H9 (cell line): ENCODE data around the gene MYOM3. TPM values are rescaled to one million over a fixed set of nuclear protein-coding genes. Genes with fewer than 3 reads are reported as not detected.

Source experiments
- DNase-seq: peaks from one replicate; pipeline ENCODE4 v3.0.0-alpha.2; 2017
- H2AFZ ChIP-seq: one replicate; pipeline ENCODE4 v1.6.1; 2013; ENCODE audit warnings: mild to moderate bottlenecking, low read length, control low read depth, moderate library complexity
- H2AK5ac ChIP-seq: 2 replicates; pipeline ENCODE4 v1.6.1; 2013; ENCODE audit warnings: low read length, control low read depth, mixed read lengths; ENCODE audit not compliant: insufficient read length
- H2BK120ac ChIP-seq: one replicate; pipeline ENCODE4 v1.6.1; 2013; ENCODE audit warnings: low read depth, mild to moderate bottlenecking, low read length, control low read depth, inconsistent platforms; ENCODE audit not compliant: poor library complexity, severe bottlenecking
- H2BK12ac ChIP-seq: 2 replicates; pipeline ENCODE4 v1.6.1; 2013; ENCODE audit warnings: low read length, control low read depth, mixed read lengths, low read depth; ENCODE audit not compliant: insufficient read length
- H2BK15ac ChIP-seq: 2 replicates; pipeline ENCODE4 v1.6.1; 2013; ENCODE audit warnings: low read depth, low read length, control low read depth
- H2BK20ac ChIP-seq: one replicate; pipeline ENCODE4 v1.6.1; 2013; ENCODE audit warnings: low read depth, mild to moderate bottlenecking, low read length, control low read depth, inconsistent platforms; ENCODE audit not compliant: poor library complexity, severe bottlenecking
- H2BK5ac ChIP-seq: 2 replicates; pipeline ENCODE4 v1.6.1; 2013; ENCODE audit warnings: low read length, control low read depth, mixed read lengths; ENCODE audit not compliant: insufficient read length
- H3K14ac ChIP-seq: 2 replicates; pipeline ENCODE4 v1.6.1; 2013; ENCODE audit warnings: low read length, control low read depth; ENCODE audit not compliant: insufficient read depth
- H3K18ac ChIP-seq: 2 replicates; pipeline ENCODE4 v1.6.1; 2013; ENCODE audit warnings: low read depth, mild to moderate bottlenecking, mixed read lengths, low read length, control low read depth; ENCODE audit not compliant: insufficient read length
- H3K23ac ChIP-seq: 2 replicates; pipeline ENCODE4 v1.6.1; 2013; ENCODE audit warnings: low read length, control low read depth, mixed read lengths, low read depth; ENCODE audit not compliant: insufficient read length
- H3K23me2 ChIP-seq: 2 replicates; pipeline ENCODE4 v1.6.1; 2013; ENCODE audit warnings: low read depth, mild to moderate bottlenecking, mixed read lengths, low read length, control low read depth; ENCODE audit not compliant: insufficient read length, poor library complexity, severe bottlenecking
- H3K27ac ChIP-seq: 2 replicates; pipeline ENCODE4 v1.5.1; 2013; ENCODE audit warnings: low read length, control low read depth, mixed read lengths, low read depth; ENCODE audit not compliant: insufficient read length
- H3K27me3 ChIP-seq: 2 replicates; pipeline ENCODE4 v1.6.1; 2013; ENCODE audit warnings: low read length, control low read depth, inconsistent platforms; ENCODE audit not compliant: insufficient read depth
- H3K4ac ChIP-seq: 2 replicates; pipeline ENCODE4 v1.6.1; 2013; ENCODE audit warnings: low read depth, mild to moderate bottlenecking, control low read depth, inconsistent platforms, low read length, moderate library complexity
- H3K4me1 ChIP-seq: 2 replicates; pipeline ENCODE4 v1.6.1; 2013; ENCODE audit warnings: low read length, control low read depth, inconsistent platforms; ENCODE audit not compliant: insufficient read depth
- H3K4me2 ChIP-seq: 2 replicates; pipeline ENCODE4 v1.6.1; 2013; ENCODE audit warnings: low read length, control low read depth, mixed read lengths; ENCODE audit not compliant: insufficient read length, insufficient read depth
- H3K56ac ChIP-seq: 2 replicates; pipeline ENCODE4 v1.6.1; 2013; ENCODE audit warnings: low read depth, mild to moderate bottlenecking, mixed read lengths, low read length, control low read depth; ENCODE audit not compliant: insufficient read length
- H3K79me1 ChIP-seq: 2 replicates; pipeline ENCODE4 v1.6.1; 2013; ENCODE audit warnings: low read depth, mild to moderate bottlenecking, moderate library complexity, low read length, control low read depth, inconsistent platforms; ENCODE audit not compliant: insufficient read depth, poor library complexity, severe bottlenecking
- H3K79me2 ChIP-seq: 2 replicates; pipeline ENCODE4 v1.6.1; 2013; ENCODE audit warnings: low read length, control low read depth, inconsistent platforms; ENCODE audit not compliant: insufficient read depth
- H3K9ac ChIP-seq: 2 replicates; pipeline ENCODE4 v1.6.1; 2013; ENCODE audit warnings: low read length, control low read depth, mixed read lengths; ENCODE audit not compliant: insufficient read length; ENCODE audit errors: extremely low read depth
- H3K9me3 ChIP-seq: one replicate; pipeline ENCODE4 v1.6.1; 2013; ENCODE audit warnings: low read depth, low read length, inconsistent platforms; ENCODE audit not compliant: control insufficient read depth
- H3T11ph ChIP-seq: one replicate; pipeline ENCODE4 v1.6.1; 2013; ENCODE audit warnings: mild to moderate bottlenecking, low read length, control low read depth, inconsistent platforms
- H4K20me1 ChIP-seq: one replicate; pipeline ENCODE4 v1.6.1; 2013; ENCODE audit not compliant: control insufficient read depth, insufficient read length, insufficient read depth
- H4K5ac ChIP-seq: 2 replicates; pipeline ENCODE4 v1.6.1; 2013; ENCODE audit warnings: low read depth, mild to moderate bottlenecking, mixed read lengths, low read length, control low read depth; ENCODE audit not compliant: insufficient read length
- H4K8ac ChIP-seq: replicated peaks from 2 replicates; pipeline ENCODE4 v1.6.1; 2013; ENCODE audit warnings: low read length, control low read depth, mixed read lengths, low read depth; ENCODE audit not compliant: insufficient read length
- H4K91ac ChIP-seq: 2 replicates; pipeline ENCODE4 v1.6.1; 2013; ENCODE audit warnings: low read depth, mild to moderate bottlenecking, moderate library complexity, mixed read lengths, low read length, control low read depth; ENCODE audit not compliant: insufficient read length
- H3K27ac Mint-ChIP-seq, 3 experiments: 2 replicates in 2 of 3; 3 replicates in 1 of 3; pipeline ENCODE4 v1.8.0; 2020 to 2021; ENCODE audit warnings: mixed read lengths in 3 of 3, mild to moderate bottlenecking in 1 of 3, moderate library complexity in 1 of 3
- H3K27me3 Mint-ChIP-seq: 2 replicates; pipeline ENCODE4 v1.8.0; 2021; ENCODE audit warnings: low read depth, mild to moderate bottlenecking, moderate library complexity, mixed read lengths
- H3K36me3 Mint-ChIP-seq, 3 experiments: 2 replicates in 2 of 3; 3 replicates in 1 of 3; pipeline ENCODE4 v1.8.0; 2020 to 2021; ENCODE audit warnings: low read depth in 3 of 3, mixed read lengths in 3 of 3; ENCODE audit not compliant: insufficient read depth in 1 of 3
- H3K4me1 Mint-ChIP-seq, 2 experiments: 2 replicates each; pipeline ENCODE4 v1.8.0; 2020; ENCODE audit warnings: mixed read lengths in 2 of 2
- H3K4me3 Mint-ChIP-seq, 2 experiments: 2 replicates in 1 of 2; 3 replicates in 1 of 2; pipeline ENCODE4 v1.8.0; 2020 to 2021; ENCODE audit warnings: mild to moderate bottlenecking in 2 of 2, mixed read lengths in 2 of 2, moderate library complexity in 1 of 2
- H3K9me3 Mint-ChIP-seq, 2 experiments: 2 replicates in 1 of 2; 3 replicates in 1 of 2; pipeline ENCODE4 v1.8.0; 2020; ENCODE audit warnings: mild to moderate bottlenecking in 2 of 2, mixed read lengths in 2 of 2, moderate library complexity in 1 of 2
- CTCF ChIP-seq: fragments of 200-600 bp; sonication (generic); conservative IDR thresholded peaks from 3 replicates; pipeline ENCODE4 v1.8.0; 2021; ENCODE audit warnings: antibody characterized with exemption, mild to moderate bottlenecking
- WGBS: extraction: QIAGEN DNeasy Blood & Tissue Kit; methylation state at CpG from one replicate; pipeline ENCODE4 v1.1.7; 2013; ENCODE audit warnings: missing lambda C conversion rate, low lambda C conversion rate, mixed read lengths; ENCODE audit not compliant: insufficient read length; ENCODE audit errors: extremely low coverage; 5-methylcytosine and 5-hydroxymethylcytosine counted together
- total RNA-seq: library from RNA; stranded (reverse); gene quantifications from 2 replicates; pipeline ENCODE4 v1.2.1, GENCODE V29; 2021

Gene MYOM3
- total RNA-seq, 1 experiment from 2014 or later = 0.11 TPM

GRCh38 chr1:24147816-24148215 lies 35.9 kb upstream of the MYOM3 start:
- H2BK15ac ChIP-seq = no peak overlapping the region
- no peaks in the 10 kb centered on the region for H3K27me3 ChIP-seq
- H4K8ac ChIP-seq = no peak overlapping the region
- H3T11ph ChIP-seq = no peak overlapping the region
- H3K23ac ChIP-seq = no peak overlapping the region
- no peak overlapping the region for H2AFZ ChIP-seq
- H3K9me3 ChIP-seq = no peaks in the 10 kb centered on the region
- no peak overlapping the region for H2AK5ac ChIP-seq
- H2BK120ac ChIP-seq = no peak overlapping the region
- H4K5ac ChIP-seq = no peak overlapping the region
- 0 out of 2 replicates have a peak, but pooled peaks cover 2% of the 10 kb centered on the region for H3K4me1 ChIP-seq
- H3K4me3 Mint-ChIP-seq = no peak overlapping the region
- WGBS = no CpG with 5 or more reads among the region's 6 CpGs
- no peaks in the 10 kb centered on the region for H3K79me1 ChIP-seq
- no peak overlapping the region for H3K27ac Mint-ChIP-seq
- H2BK5ac ChIP-seq = no peak overlapping the region
- no peak overlapping the region for H4K91ac ChIP-seq
- H3K27me3 Mint-ChIP-seq = peaks cover 4% of the 10 kb centered on the region
- no peaks in the 10 kb centered on the region for H3K79me2 ChIP-seq
- H3K4ac ChIP-seq = no peak overlapping the region
- H3K9ac ChIP-seq = no peak overlapping the region
- peaks cover 5% of the 10 kb centered on the region for H3K23me2 ChIP-seq
- no peaks in the 10 kb centered on the region for H4K20me1 ChIP-seq
- H3K27ac ChIP-seq = no peak overlapping the region
- no peak overlapping the region for H3K4me2 ChIP-seq
- no peak overlapping the region for H3K56ac ChIP-seq
- TF ChIP-seq CTCF = no peak
- no peak overlapping the region for H3K14ac ChIP-seq
- peaks cover 24 to 32% of the 10 kb centered on the region in 2 experiments for H3K4me1 Mint-ChIP-seq
- H3K9me3 Mint-ChIP-seq = no peaks in the 10 kb centered on the region; a peak in 1 of 5 replicates
- H2BK12ac ChIP-seq = no peak overlapping the region
- no peak for DNase-seq
- no peak overlapping the region for H3K18ac ChIP-seq
- H3K36me3 Mint-ChIP-seq = no peaks in the 10 kb centered on the region
- no peak overlapping the region for H2BK20ac ChIP-seq
